ENCODE data around the gene SNX5.
"Not testable (repeated sequence)": the region's sequence is repeated elsewhere in the genome, so short reads cannot be mapped to it uniquely, and the experiment has no call there.

SNX5 gene

DNA sequence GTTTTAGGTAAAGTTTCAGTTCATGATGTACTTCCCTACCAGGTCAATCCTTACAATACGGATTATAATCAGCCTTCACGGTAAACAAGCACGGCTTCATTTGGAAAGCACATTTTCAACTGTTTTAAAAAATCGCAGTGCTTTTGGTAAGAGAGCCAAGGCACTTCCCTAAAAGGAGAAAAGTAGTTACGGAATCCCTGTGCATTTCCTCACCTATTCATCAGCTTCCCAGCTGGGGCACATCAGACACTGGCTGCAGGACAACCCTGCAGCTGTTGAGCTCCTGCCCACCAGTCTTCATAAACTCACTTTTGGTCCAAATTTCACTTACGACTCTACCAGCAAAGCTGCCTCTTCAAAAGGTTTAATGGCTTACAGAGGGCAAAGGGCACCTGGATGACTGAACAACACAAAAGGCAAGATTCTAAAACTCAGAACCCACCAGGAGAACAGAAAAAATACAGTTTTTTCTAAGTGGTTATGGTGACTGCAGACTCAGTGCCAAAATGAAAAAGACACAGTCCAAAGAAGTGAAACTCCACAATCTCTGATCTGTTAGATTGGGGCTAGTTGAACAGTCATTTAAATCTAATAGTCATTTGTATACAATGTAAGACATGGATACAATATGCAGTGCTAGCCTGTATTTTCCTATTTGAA, 7.5 kb downstream of the SNX5 start:
- no peak overlapping the region for H3K4me3 ChIP-seq (ENCODE audit: low read depth, low read length)

DNA sequence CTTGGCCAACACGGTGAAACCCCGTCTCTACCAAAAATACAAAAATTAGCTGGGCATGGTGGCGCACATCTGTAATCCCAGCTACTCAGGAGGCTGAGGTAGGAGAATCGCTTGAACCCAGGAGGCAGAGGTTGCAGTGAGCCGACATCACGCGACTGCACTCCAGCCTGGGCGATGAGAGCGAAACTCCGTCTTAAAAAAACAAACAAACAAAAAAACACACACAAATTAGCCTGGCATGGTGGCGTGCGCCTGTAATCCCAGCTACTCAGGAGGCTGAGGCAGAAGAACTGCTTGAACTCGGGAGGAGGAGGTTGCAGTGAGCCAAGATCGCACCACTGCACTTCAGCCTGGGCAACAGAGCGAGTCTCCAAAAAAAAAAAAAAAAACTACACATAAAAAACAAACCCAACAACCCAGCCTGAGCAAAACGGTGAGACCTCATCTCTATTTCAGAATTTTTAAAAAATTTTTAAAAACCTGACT, 8.2 kb downstream of the SNX5 start:
- H3K4me3 ChIP-seq (ENCODE audit: low read depth, low read length), result not testable (repeated sequence)

- no peak overlapping the region for H3K4me3 ChIP-seq (ENCODE audit: low read depth, low read length)
Measured at GRCh38 chr20:17959257-17959627, 9.4 kb downstream of the SNX5 start.

- H3K4me3 ChIP-seq (ENCODE audit: low read depth, low read length), result no peak overlapping the region
Measured at GRCh38 chr20:17958373-17959256, 10.0 kb downstream of the SNX5 start.

DNA sequence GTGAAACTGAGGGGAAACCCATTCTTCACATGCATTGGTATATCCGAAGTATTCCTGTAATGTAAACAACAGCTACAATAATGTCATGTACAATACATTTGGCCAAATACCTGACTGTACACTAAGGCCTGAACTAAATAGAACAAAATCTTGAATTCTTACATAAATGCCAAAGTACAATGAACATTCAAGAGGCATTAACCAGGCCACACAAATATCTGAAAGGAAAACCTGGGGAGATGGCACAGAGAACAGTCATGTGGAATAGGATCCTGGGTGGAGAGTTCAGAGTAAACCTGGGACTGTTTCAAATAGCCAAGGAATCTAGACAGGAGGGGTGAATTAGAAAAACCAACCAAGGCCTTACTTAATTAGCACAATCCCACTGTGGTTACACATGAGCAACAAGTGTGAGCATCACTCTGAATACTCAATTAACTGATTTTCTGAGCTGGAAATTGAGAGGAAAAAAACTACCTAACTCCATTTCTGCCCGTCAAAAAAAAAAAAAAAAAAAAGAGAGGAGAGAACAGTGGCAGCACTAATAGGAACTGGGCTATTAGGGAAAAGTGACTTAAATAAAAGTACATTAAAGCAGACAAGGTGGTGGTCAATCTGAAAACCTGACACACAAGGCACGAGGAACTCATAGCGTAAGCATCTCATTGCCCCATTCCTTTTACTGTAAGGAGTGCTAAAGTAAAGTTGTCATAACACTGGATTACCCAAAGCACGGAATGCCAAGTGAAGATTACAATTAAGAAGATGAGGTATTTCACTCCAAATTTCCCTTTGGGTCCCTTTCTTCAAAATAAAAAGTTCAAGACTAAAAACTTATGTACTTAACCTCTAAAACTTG, 10.9 kb downstream of the SNX5 start:
- H3K4me3 ChIP-seq (ENCODE audit: low read depth, low read length), result no peak overlapping the region

DNA sequence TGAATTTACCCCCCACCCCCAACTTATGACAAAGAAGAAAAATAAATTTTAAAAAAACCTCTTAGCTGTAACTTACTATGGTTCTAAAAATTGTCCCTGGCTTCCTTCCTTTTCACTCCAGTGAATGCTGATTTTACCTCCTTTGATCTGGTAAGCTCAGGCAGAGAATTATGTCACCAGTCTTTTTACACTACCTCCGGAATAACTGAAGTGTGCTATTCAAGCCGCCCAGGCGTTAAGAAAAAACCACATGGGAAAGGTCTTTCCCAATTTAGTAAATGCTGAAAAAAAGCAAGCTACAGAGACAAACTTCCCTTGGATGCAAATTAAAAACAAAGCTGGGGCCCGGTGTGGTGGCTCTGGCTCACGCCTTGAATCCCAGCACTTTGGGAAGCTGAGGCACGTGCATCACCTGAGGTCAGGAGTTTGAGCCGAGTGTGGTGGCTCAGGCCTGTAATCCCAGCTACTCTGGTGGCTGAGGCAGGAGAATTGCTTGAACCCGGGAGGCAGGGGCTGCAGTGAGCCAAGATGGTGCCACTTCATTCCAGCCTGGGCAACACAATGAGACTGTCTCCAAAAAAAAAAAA, 12.4 kb downstream of the SNX5 start:
- no peak overlapping the region for H3K4me3 ChIP-seq (ENCODE audit: low read depth, low read length)

DNA sequence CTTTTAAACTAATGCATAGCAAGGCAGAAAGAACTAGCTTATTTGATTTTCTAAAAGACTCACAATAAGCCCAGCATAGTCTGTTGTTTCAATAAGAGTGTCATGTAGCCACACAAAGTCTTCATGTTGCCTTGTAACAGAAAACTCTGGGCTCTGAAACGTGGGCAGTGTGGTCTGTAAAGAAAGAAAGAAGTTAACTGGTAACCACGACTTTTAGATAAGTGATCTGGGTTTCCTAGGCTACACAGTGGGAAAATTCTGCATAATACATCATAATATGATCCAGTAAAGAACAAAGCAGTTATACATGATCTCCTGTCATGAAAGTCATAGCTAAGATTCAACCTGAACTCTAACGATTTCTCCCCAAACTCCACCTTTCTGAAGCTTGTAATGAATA, 13.3 kb downstream of the SNX5 start:
- H3K4me3 ChIP-seq (ENCODE audit: low read depth, low read length), result no peak overlapping the region

DNA sequence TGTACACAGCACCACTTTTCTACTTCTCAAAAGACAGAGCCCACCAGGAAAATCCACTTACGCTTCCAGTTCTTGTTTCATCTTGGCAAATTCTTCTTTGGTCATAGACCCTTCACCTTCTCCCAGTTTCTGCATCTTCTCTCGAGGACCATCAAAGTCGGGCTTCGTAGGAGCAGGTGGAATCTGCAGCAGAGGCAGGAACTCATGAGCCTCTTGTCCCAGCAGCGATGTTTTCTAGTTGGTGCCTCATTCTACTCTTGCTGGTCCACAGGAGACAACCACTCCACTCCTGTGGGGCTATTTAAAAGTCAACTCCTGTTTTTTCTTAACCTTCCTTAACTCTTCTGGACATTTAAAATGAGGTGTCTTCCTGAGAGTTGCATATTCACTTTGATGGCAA, 14.7 kb downstream of the SNX5 start:
- no peak overlapping the region for H3K4me3 ChIP-seq (ENCODE audit: low read depth, low read length)

- no peak overlapping the region for H3K4me3 ChIP-seq (ENCODE audit: low read depth, low read length)
Measured at GRCh38 chr20:17952692-17953684, 15.6 kb downstream of the SNX5 start.

DNA sequence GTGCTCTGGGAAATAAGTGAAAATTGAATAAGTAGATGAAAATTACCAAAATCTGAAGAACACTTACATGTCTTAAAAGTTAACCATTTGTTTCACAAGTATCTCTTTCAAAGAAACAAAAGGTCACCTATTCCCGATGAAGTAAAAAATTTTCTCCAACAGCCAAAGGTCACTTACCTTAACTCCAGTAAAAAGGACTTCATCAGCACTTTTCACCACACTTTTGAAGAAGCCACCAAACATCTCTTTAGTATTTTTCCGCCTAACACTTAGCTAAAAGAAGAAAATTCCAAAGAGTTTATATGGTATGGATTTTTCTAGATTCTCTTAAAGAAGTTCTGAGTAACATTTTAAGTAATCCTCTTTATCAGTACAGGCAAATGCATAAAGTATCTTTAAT, 17.3 kb downstream of the SNX5 start:
- H3K4me3 ChIP-seq (ENCODE audit: low read depth, low read length), result no peak overlapping the region

DNA sequence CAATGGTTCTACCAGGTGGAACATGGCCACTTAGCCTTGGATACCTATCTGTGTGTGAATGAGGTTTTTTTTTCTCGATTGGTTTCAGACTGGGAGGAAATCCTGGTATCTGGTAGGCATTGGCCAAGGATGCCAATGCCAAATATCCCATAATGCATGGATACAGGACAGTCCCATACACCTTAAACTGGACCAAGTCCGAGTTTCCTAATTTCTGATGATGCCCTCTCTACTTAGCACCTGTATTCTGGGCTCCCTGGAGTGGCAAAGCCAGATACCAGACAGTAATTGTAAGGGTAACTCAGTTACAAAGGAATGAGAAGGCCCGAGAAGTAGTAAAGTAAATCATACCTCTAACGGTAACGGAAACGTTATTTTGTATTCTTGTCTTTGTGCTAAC, 17.9 kb downstream of the SNX5 start:
- H3K4me3 ChIP-seq (ENCODE audit: low read depth, low read length), result no peak overlapping the region

GRCh38 chr20:17949899-17950298, 18.7 kb downstream of the SNX5 start:
- H3K4me3 ChIP-seq (ENCODE audit: low read depth, low read length), result no peak overlapping the region

DNA sequence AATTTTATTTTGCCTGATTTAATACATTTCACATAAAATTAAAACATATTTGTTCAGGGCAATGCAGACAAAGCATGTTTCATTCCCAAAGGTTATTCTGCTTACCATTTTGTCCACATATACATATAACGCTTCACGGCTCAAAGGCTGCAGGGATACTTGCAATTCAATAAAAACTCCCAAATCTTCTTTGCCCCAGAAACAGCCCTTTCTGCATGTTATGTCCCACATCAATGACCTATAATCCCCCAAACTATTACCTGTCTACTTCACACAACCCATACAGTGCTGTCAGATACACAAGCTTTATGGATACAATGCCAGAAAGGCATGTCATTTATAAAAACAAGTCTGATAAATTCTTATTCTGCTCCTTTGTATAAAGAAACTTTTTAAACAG, 20.2 kb downstream of the SNX5 start:
- H3K4me3 ChIP-seq (ENCODE audit: low read depth, low read length), result no peak overlapping the region

DNA sequence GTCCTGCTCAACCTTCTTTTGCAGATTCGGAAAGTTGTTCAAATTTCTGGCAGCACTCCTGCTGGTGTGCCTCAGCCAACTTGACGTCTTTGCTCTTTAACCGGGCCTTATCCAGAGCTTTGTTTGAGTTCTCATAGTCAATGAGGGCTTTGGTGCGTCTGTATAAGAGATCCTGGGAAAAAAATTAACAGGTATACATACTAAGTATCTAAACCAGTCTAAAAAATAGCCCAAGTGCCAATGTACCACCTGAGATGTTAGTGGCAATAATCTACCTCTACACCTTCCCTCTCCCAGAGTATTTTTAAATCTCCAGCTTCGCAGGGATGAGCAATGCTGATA, 21.1 kb downstream of the SNX5 start:
- no peak overlapping the region for H3K4me3 ChIP-seq (ENCODE audit: low read depth, low read length)

- H3K4me3 ChIP-seq (ENCODE audit: low read depth, low read length), result no peak overlapping the region
Measured at GRCh38 chr20:17946572-17947473, 21.8 kb downstream of the SNX5 start.

DNA sequence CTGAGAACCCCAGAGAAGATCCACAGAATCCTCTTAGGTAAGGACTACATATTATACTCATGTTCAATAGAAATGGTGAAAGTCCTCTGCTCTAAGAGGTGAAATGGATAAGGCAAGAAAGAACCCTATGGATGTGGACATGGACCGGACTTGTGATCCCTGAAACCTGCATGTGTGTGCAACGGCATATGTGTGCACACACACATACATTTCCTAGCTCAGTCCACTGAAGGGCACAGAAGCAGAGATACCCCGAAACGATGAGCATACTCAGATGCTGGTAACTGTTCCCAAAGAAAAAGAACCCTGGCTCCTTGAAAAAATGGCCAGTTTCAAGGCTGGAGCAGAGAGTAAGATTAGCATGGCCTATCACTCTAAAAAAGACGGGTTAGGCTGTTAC, 22.6 kb downstream of the SNX5 start:
- no peak overlapping the region for H3K4me3 ChIP-seq (ENCODE audit: low read depth, low read length)

DNA sequence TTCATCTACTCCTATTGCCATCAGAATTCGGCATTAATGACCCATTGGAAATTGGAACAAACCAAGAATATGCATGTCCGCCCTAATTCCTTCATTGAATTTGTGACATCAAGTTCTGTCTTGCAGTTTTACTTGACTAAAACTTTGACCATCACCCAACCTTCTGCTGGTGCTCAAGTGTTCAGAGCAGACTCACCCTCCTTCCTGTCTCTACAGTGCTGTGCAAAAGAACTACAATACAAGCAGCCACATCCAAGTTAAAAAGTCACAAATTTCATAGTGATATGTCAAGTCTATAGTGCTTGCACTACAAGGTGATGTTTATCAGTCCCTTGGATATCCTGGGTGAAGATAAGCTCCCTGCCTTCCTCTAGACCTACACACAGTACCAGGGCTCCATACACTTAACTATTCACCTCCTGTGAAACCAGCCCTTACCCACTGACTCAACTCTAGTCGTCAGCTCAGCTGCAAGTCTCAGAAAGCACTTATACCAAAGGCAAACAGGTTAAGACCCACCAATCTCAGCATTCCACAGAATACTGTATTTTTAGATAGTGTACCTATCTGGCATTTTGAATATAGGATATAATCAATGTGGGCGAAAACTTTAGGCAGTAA, 23.6 kb downstream of the SNX5 start:
- H3K4me3 ChIP-seq (ENCODE audit: low read depth, low read length), result no peak overlapping the region

- no peak overlapping the region for H3K4me3 ChIP-seq (ENCODE audit: low read depth, low read length)
Measured at GRCh38 chr20:17943343-17943742, 25.3 kb downstream of the SNX5 start.

DNA sequence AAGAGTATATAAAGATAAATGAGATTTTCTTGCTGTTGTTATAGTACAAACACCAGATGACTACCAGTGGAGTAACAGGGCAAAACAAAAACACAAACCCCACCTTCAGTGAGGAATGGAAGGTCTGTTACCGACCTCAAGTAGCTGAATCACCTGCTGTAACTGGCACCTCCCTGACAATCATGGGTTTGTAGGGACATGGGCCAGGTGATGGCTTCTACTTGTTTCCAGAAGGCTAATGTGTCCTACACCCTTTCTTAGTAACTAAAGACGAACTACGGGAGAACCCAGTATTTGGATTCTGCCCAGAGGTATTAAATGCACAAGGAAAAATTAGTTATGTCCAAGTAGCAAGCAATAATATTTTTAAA, 26.8 kb downstream of the SNX5 start:
- no peak overlapping the region for H3K4me3 ChIP-seq (ENCODE audit: low read depth, low read length)

All from iPS-11a (cell line).